ENCODE measurements around the gene CACNA1D. TPM values are rescaled to one million over a fixed set of nuclear protein-coding genes. Genes with fewer than 3 reads are reported as not detected.
A peak's percentile ranks its signal among the peaks of the same experiment; 100 is the strongest.

The CACNA1D gene
- total RNA-seq, 2 donors from 2014 or later = 9.9 to 20.4 TPM

DNA sequence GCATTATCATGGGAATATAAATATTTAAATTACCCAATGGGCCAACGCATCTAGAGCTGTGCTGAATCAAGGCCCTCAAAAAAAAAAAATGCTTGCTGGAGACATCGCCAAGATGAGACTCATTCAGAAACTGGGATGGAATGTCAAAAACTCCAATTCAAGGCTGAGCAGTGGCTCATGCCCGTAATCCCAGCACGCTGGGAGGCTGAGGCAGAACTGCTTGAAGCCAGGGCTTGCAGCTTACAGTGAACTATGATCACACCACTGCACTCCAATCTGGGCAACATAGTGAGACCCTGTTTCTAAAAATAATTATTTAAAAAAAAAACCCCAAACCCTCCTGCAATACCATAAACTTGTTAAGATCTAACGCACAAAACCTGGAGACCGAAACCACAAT is 3.1 kb upstream of the CACNA1D start:
- H3K4me3 ChIP-seq = no peak overlapping the region
- no peaks in the 10 kb centered on the region for H3K27me3 ChIP-seq
- no peaks in the 10 kb centered on the region for H3K9me3 ChIP-seq
- H3K27ac ChIP-seq = no peak overlapping the region
- DNase-seq (no peak), ATAC-seq (no peak)
- H3K36me3 ChIP-seq (replicated peaks in 1 of 2; ENCODE audit: insufficient read depth in 1 of 2, low read depth in 2 of 2) = no peaks in the 10 kb centered on the region
- intact Hi-C loops (cut with DNase I) = no loop called here
- 89 to 90% methylated on average over 6 of the region's 6 CpGs for WGBS, 2 donors
- TF ChIP-seq POLR2A (IDR thresholded peaks at IDR 0.05) = no peak
- TF ChIP-seq, protein P1, sequence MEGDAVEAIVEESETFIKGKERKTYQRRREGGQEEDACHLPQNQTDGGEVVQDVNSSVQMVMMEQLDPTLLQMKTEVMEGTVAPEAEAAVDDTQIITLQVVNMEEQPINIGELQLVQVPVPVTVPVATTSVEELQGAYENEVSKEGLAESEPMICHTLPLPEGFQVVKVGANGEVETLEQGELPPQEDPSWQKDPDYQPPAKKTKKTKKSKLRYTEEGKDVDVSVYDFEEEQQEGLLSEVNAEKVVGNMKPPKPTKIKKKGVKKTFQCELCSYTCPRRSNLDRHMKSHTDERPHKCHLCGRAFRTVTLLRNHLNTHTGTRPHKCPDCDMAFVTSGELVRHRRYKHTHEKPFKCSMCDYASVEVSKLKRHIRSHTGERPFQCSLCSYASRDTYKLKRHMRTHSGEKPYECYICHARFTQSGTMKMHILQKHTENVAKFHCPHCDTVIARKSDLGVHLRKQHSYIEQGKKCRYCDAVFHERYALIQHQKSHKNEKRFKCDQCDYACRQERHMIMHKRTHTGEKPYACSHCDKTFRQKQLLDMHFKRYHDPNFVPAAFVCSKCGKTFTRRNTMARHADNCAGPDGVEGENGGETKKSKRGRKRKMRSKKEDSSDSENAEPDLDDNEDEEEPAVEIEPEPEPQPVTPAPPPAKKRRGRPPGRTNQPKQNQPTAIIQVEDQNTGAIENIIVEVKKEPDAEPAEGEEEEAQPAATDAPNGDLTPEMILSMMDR (IDR thresholded peaks at IDR 0.05) = no peak
- H3K4me1 ChIP-seq = peaks cover 19% of the 10 kb centered on the region

DNA sequence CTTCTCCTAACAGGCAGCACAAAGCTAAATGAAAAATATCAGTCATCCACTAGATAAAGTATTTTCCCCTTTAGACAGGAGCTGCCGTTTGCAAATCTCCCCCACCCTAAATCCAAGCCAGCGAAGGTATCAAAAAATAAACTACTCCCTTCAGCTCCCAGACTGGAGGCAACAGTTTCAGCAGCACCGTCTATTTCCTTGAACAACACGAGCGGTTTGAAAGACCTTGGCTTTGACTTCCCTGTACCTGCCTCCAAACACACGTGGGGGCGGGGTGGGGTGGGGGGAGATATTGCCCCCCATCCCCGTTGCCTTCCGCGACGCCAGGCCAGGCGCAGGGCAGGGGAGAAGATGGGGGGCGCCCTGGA is 832 bp upstream of the CACNA1D start:
- Histone ChIP-seq H3K9me3 (no peaks in the 10 kb centered on the region), H3K4me3 (peak overlapping the region; percentile 0 to 71), H3K27ac (peak overlapping the region; percentile 50 to 83 (median 72)), H3K36me3 (replicated peaks in 1 of 2; ENCODE audit: insufficient read depth in 1 of 2, low read depth in 2 of 2) (no peaks in the 10 kb centered on the region), H3K27me3 (no peaks in the 10 kb centered on the region), H3K4me1 (peaks cover 19% of the 10 kb centered on the region)
- DNase-seq = no peak
- ATAC-seq = peak; percentile 39
- WGBS, 2 donors = 1 to 2% methylated on average over 5 to 11 of the region's 13 CpGs
- no peak for TF ChIP-seq POLR2A (IDR thresholded peaks at IDR 0.05)
- TF ChIP-seq, protein P1 (IDR thresholded peaks at IDR 0.05) = no peak
- intact Hi-C loops (cut with DNase I) = no loop called here

DNA sequence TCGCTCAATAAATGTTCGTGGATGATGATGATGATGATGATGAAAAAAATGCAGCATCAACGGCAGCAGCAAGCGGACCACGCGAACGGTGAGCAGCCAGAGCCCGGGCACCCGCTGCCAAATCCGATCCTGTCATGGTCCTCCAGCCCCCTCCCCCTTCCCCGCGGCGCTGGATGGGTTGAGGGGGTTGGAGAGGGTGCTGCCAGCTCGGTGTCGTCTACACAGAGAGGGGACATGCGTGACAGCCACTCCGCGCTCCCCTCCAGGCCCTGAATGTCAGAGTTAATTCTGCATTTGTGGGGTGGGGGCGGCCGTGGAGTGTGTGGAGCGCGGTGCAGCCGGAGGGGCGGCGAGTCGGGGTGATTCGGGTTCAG is 722 bp downstream of the CACNA1D start:
- DNase-seq (peak in 1 of 4 donors; percentile 12), ATAC-seq (no peak)
- H3K9me3 ChIP-seq = no peaks in the 10 kb centered on the region
- H3K27me3 ChIP-seq = no peaks in the 10 kb centered on the region
- peaks cover 19% of the 10 kb centered on the region for H3K4me1 ChIP-seq
- WGBS, 2 donors = 2 to 6% methylated on average over 2 to 26 of the region's 27 CpGs
- intact Hi-C loops (cut with DNase I) = no loop called here
- no peaks in the 10 kb centered on the region for H3K36me3 ChIP-seq (replicated peaks in 1 of 2; ENCODE audit: insufficient read depth in 1 of 2, low read depth in 2 of 2)
- H3K27ac ChIP-seq = peak overlapping the region in 1 of 4 donors; percentile 41
- no peak for TF ChIP-seq POLR2A (IDR thresholded peaks at IDR 0.05)
- TF ChIP-seq, protein P1 (IDR thresholded peaks at IDR 0.05) = no peak
- peak overlapping the region in 1 of 2 donors; percentile 0 for H3K4me3 ChIP-seq

DNA sequence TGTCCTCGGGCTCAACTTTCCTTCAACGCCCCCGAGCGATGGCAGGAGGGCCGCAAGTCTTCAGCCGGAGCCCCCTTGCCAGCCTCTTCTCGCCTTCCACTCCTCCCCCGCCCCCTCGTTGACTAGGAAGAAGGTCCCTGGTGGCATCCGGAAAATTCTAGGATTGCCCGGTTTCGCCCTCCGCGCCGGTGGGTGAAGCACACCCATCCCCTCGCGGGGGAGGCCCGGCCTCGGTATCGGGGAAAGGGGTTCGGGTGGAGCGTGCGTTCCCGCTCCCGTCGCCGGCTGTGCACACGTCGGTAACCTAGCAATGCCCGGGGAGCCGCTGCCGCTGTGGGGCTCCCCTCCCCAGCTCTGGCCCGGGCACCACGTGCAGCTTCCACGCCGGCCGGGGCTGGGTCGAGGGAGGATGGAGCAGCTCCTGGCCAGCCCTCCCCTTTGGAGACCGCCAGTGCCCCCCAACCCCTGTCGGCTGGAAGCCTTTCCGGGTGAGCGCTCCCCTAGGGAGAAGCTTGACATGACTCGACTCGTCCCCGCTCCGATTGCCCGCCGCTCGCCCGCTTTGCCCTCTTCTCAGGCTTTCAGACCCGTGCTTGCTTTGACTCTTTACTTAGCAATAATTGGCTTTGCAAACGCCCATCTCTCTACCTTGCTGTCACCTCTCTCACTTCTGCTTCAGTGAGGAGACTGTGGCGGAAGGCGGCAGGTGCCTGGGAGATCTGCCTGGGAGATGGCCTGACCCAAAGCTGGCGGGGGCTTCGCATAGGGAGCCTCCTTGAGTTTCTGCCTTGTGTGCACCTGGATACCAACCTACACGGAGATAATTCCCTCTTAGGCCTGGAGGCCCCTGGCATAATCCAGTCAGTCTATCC is 1.3 kb downstream of the CACNA1D start:
- intact Hi-C loops (cut with DNase I) = no loop called here
- TF ChIP-seq POLR2A (IDR thresholded peaks at IDR 0.05) = peak in 1 of 3 donors; percentile 11
- TF ChIP-seq, protein P1 (IDR thresholded peaks at IDR 0.05) = no peak
- Histone ChIP-seq H3K36me3 (replicated peaks in 1 of 2; ENCODE audit: insufficient read depth in 1 of 2, low read depth in 2 of 2) (no peaks in the 10 kb centered on the region), H3K4me1 (peaks cover 19% of the 10 kb centered on the region), H3K27ac (peak overlapping the region in 2 of 4 donors; percentile 2 to 41), H3K9me3 (no peaks in the 10 kb centered on the region), H3K4me3 (peak overlapping the region in 1 of 2 donors; percentile 0), H3K27me3 (no peaks in the 10 kb centered on the region)
- WGBS, 2 donors = 12 to 27% methylated on average over 26 to 49 of the region's 57 CpGs
- DNase-seq (peak; percentile 18 to 38 (median 28)), ATAC-seq (peak; percentile 12)

DNA sequence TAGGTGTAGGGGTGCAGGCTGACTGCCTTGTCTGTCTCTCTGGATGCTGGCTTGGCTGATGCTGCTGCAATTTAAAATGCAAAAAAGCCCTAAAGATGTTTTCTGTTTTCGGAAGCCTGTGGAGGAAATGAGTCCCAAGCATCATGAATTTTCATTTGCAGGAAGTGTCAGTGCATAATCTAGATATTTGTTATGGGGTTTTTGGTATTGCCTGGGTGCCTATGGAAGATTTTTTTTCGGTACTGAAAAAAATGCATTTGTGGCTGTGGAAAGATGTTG is 1.9 kb downstream of the CACNA1D start:
- WGBS, 2 donors = 63 to 72% methylated on average over 2 of the region's 2 CpGs
- intact Hi-C loops (cut with DNase I) = no loop called here
- ATAC-seq = no peak
- Histone ChIP-seq H3K27me3 (no peaks in the 10 kb centered on the region), H3K9me3 (no peaks in the 10 kb centered on the region), H3K36me3 (replicated peaks in 1 of 2; ENCODE audit: insufficient read depth in 1 of 2, low read depth in 2 of 2) (no peaks in the 10 kb centered on the region), H3K4me3 (no peak overlapping the region), H3K4me1 (peaks cover 19% of the 10 kb centered on the region), H3K27ac (peak overlapping the region in 1 of 4 donors; percentile 2)
- TF ChIP-seq, protein P1 (IDR thresholded peaks at IDR 0.05) = no peak
- no peak for TF ChIP-seq POLR2A (IDR thresholded peaks at IDR 0.05)
- DNase-seq = no peak

Measured in body of pancreas (tissue), 4 donors.